Activated naive CD8-positive, alpha-beta T cell (primary cell): ENCODE measurements around the gene GPC6.

Experiments
- H3K27ac Mint-ChIP-seq: one replicate; pipeline ENCODE4 v1.8.0; 2021; ENCODE audit warnings: mixed read lengths
- H3K27me3 Mint-ChIP-seq: one replicate; pipeline ENCODE4 v1.8.0; 2021; ENCODE audit warnings: mixed read lengths
- H3K36me3 Mint-ChIP-seq: one replicate; pipeline ENCODE4 v1.8.0; 2021; ENCODE audit warnings: mixed read lengths
- H3K4me1 Mint-ChIP-seq: one replicate; pipeline ENCODE4 v1.8.0; 2021; ENCODE audit warnings: low read depth, mixed read lengths
- H3K4me3 Mint-ChIP-seq: one replicate; pipeline ENCODE4 v1.8.0; 2021; ENCODE audit warnings: mild to moderate bottlenecking, mixed read lengths
- H3K9me3 Mint-ChIP-seq: one replicate; pipeline ENCODE4 v1.8.0; 2021; ENCODE audit warnings: low read depth, mixed read lengths

Gene GPC6

DNA sequence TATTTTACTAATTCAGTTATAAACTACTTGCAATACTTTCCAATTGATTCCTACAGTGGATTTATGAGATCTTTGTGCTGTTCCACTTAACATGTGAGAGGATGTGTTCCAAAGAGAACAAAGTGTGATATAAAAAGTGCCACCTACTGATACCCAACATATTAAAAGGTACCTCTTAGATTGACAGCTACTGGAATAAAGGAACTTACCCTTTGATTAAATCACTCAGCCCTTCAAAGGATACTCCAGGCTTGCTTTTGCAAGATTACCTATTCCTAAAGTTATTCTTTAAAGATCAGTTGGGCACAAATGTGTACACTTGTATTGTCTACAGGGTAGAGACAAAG, 1187.0 kb downstream of the GPC6 start:
- H3K27me3 Mint-ChIP-seq: peaks cover 1% of the 10 kb centered on the region
- peaks cover 9% of the 10 kb centered on the region for H3K9me3 Mint-ChIP-seq
- peaks cover 38% of the 10 kb centered on the region for H3K4me1 Mint-ChIP-seq
- peaks cover 14% of the 10 kb centered on the region for H3K36me3 Mint-ChIP-seq
- no peak overlapping the region for H3K4me3 Mint-ChIP-seq
- H3K27ac Mint-ChIP-seq: peak overlapping the region; percentile 34

DNA sequence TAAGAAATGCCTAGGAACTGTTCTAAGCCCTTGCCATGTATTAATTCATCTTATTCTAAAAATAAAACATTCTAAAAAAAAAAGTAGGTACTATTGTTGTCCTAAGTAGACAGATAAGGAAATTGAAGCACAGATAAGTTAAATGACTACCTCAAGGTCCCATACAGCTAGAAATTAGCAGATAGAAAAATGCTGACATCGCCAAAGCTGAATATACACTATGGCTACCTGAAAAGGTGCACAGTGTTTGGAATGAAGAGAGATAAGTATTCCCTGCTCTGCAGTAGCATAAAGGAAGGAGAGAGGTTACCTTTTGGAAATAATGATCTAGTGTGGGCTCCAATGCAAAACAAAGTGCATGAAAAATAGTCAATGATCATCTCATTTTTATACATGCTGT, 1187.5 kb downstream of the GPC6 start:
- Mint-ChIP-seq H3K27ac (no peak overlapping the region), H3K27me3 (peaks cover 1% of the 10 kb centered on the region), H3K4me1 (peaks cover 44% of the 10 kb centered on the region), H3K9me3 (peaks cover 9% of the 10 kb centered on the region), H3K36me3 (peaks cover 14% of the 10 kb centered on the region), H3K4me3 (no peak overlapping the region)

DNA sequence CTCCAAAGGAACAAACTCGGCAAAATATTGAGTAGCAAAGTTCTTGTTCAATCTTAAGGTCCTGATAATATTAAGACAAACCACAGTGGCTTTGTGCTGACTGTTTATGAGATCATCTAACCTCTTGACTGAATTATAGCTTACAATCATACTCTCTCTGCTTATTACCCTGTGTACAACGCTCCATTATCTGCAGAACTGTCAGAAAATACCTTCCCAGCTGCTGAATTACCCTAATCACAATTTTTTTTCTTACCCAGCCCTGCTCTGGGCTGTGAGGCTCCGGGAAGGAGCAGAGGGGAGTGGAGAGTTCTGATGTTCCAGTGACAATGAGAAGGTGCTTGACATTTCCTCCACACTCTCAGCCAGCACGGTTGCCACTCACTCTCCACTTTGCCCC, 1188.1 kb downstream of the GPC6 start:
- H3K27ac Mint-ChIP-seq: no peak overlapping the region
- no peak overlapping the region for H3K4me3 Mint-ChIP-seq
- peaks cover 48% of the 10 kb centered on the region for H3K4me1 Mint-ChIP-seq
- peaks cover 1% of the 10 kb centered on the region for H3K27me3 Mint-ChIP-seq
- peaks cover 9% of the 10 kb centered on the region for H3K9me3 Mint-ChIP-seq
- peaks cover 14% of the 10 kb centered on the region for H3K36me3 Mint-ChIP-seq

DNA sequence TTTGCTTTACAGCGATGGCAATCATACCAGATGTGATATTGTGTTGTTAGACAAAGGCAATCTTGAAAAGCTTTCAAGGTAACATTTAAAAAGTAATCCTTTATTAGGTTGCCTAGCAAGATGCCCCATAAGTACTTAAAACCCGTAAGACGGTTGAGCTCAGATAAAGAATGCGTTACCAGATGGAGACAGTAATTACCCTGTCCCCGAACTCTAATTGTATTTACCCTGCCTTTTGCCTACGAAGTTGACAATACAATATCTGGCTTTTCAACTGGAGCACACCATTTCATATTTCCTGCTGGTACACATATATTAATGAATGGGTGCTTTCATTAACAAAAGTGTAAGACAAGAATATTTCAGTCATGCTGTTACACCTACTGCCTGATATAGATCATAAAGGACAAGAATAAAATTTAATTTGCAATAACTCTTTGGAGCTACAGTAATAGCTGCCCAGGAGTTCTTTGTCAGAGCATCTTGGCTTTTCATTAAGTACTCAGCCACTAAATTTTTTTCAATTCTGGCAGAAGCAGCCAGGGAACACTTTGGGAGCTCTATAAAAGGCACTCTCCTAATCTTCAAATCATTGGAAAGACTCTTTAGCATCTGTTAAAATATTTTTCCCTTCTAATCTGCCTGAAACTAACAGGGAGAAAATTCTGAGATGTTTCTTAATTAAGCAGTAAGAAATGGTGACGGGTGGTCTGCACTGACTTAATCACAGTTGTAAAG, 1189.1 kb downstream of the GPC6 start:
- Mint-ChIP-seq H3K4me3 (no peak overlapping the region), H3K27ac (peak overlapping the region; percentile 84), H3K9me3 (peaks cover 15% of the 10 kb centered on the region), H3K27me3 (no peaks in the 10 kb centered on the region), H3K36me3 (peaks cover 18% of the 10 kb centered on the region), H3K4me1 (peaks cover 58% of the 10 kb centered on the region)

DNA sequence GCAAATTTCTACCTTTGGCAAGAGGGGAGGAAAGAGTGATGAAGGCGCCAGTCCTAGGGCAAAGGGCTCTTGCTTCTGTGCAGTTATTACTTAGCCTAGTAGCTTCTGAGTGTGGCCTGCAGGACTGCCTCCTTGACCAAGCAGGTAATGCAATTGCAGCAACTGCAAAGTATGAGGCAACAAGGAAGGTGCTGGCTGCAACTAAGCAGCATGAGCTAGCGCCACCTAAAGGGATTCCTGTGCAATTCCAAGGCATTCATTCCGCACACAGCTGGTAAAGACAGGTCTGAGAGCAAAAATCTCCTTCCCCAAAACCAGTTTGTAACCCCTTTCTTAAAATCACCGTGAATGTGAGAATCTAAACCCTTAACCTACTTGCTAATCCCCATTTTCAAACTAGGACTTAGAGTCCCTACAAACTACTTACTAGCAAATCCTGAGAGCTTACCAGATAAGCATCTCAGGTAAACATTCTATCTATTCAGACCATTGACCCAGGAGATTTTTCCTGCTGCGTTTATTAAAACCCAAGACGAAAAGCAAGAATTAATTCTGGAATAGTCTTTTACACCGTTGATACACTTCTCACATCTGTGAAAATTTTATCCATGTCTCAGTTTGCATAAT, 1190.0 kb downstream of the GPC6 start:
- Mint-ChIP-seq H3K27ac (peak overlapping the region; percentile 96), H3K36me3 (peaks cover 18% of the 10 kb centered on the region), H3K4me1 (peaks cover 60% of the 10 kb centered on the region), H3K9me3 (peaks cover 15% of the 10 kb centered on the region), H3K4me3 (no peak overlapping the region), H3K27me3 (no peaks in the 10 kb centered on the region)

DNA sequence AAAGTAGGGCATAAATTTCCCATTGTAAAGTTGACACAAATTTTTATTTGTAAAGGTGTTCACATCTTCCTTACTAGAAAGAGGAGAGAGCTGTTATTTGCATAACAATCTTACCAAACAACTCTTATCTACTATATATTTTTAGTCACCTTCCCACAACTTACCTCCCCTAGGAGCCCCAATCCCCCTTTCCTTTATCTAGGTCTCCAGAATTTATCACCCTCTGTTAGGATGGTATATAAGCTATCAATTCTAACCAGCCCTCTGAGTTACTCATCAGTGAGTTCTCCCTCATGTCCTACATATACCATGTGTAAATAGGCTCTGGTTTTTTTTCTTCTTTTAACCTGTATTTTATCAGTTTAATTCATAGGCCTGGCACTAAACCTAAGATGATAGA, 1190.7 kb downstream of the GPC6 start:
- peaks cover 15% of the 10 kb centered on the region for H3K9me3 Mint-ChIP-seq
- peak overlapping the region; percentile 24 for H3K4me3 Mint-ChIP-seq
- no peaks in the 10 kb centered on the region for H3K27me3 Mint-ChIP-seq
- peaks cover 56% of the 10 kb centered on the region for H3K4me1 Mint-ChIP-seq
- peaks cover 18% of the 10 kb centered on the region for H3K36me3 Mint-ChIP-seq
- peak overlapping the region; percentile 96 for H3K27ac Mint-ChIP-seq

DNA sequence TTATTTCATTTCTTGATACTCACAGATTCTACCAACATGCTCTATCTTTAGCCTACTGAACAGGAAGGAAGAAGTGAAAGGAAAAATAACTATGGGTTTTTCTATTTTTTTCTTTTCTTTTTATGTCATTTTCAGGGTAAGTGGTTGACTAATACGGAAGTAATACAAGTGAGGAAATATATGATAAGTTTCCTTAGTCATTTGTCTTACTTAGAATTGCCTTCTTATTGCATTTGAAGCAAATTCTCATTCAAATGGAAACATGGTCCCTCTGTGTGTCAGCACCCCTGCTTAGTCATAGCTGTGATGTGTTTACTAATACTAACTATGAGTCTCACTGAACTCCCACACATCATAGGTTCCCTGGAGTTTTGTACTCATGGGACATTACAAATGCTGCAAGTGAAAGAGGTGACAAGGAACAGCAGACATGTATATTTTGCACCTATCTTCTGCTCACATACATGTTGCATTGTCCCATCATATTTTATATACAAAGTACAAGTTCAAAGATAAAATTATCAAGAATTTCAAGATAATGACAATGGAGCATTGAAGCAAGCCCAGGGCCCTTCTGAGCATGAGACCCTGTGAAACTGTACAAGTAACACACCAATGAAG, 1192.8 kb downstream of the GPC6 start:
- H3K36me3 Mint-ChIP-seq: peaks cover 18% of the 10 kb centered on the region
- peak overlapping the region; percentile 81 for H3K4me3 Mint-ChIP-seq
- peaks cover 45% of the 10 kb centered on the region for H3K4me1 Mint-ChIP-seq
- H3K9me3 Mint-ChIP-seq: peaks cover 15% of the 10 kb centered on the region
- no peaks in the 10 kb centered on the region for H3K27me3 Mint-ChIP-seq
- peak overlapping the region; percentile 98 for H3K27ac Mint-ChIP-seq

DNA sequence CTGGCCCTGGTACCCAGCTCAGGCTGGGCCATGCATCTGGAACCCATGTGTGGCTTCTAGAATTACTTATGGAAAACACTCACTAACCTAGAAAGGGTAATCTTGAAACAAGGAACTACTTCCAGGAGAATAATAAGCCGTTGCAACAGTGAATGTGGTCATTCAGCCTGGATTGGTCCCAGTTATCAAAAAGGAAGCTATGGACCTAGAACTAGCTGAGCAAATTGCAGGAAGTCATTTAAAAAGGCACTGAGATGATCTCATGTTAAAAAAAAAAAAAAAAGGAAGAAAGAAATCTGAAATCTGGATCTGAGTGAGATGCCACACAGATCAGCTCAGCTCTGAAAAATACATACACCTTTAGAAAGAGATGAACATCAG, 1193.3 kb downstream of the GPC6 start:
- Mint-ChIP-seq H3K4me1 (peaks cover 45% of the 10 kb centered on the region), H3K36me3 (peaks cover 18% of the 10 kb centered on the region), H3K27ac (peak overlapping the region; percentile 98), H3K4me3 (peak overlapping the region; percentile 53), H3K27me3 (no peaks in the 10 kb centered on the region), H3K9me3 (peaks cover 15% of the 10 kb centered on the region)

DNA sequence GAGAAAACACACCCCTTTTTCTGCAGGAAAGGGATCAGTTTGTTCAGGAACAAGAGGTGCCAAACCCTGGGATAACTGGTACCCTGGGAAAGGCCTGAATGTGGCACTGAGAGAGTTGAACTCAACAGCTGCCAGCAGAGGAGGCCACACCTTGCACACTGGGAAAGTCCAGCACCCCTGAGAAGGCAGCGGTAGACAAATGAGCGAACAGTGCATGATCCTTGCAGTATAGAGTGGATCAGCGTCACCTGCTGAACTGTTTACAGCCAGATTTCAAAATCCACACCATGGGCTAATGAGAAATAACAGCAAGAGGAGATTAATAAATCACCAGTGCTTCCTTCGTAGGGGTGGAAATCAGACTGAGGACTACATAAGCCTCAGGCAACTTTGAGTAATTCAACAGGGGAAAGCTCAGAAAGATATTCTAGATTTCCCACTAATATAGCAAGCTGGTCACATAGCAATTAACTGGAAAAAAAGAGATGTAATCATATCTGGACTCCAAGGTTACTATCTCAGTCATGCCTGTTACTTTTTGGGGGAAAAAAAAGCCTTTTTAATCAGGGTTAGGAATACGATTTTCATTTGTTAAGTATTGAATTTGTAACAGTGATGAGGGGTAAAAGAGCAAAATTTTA, 1200.8 kb downstream of the GPC6 start:
- no peaks in the 10 kb centered on the region for H3K9me3 Mint-ChIP-seq
- H3K27me3 Mint-ChIP-seq: no peaks in the 10 kb centered on the region
- no peak overlapping the region for H3K27ac Mint-ChIP-seq
- no peaks in the 10 kb centered on the region for H3K36me3 Mint-ChIP-seq
- H3K4me3 Mint-ChIP-seq: no peak overlapping the region
- peaks cover 19% of the 10 kb centered on the region for H3K4me1 Mint-ChIP-seq

DNA sequence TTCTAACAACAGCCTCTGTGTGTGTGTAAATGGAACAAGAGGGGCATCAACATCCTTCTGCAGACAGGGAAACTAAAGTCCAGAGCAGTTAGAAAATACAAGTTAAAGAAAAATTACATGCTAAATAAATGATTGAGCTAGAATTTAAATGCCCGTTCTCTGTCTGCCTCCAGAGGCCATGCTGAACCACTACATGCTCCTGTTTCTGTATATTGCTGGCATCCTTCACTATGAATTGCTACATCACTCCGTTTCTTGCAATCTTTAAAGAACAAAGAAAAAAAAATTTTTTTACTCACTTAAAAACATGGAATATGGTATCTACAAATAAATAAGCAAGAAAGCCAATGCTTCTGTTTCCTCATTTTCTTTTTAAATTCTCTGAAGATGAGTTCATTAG, 1205.0 kb downstream of the GPC6 start:
- peak overlapping the region; percentile 88 for H3K27ac Mint-ChIP-seq
- no peaks in the 10 kb centered on the region for H3K9me3 Mint-ChIP-seq
- no peak overlapping the region for H3K4me3 Mint-ChIP-seq
- no peaks in the 10 kb centered on the region for H3K36me3 Mint-ChIP-seq
- H3K4me1 Mint-ChIP-seq: peaks cover 38% of the 10 kb centered on the region
- no peaks in the 10 kb centered on the region for H3K27me3 Mint-ChIP-seq

DNA sequence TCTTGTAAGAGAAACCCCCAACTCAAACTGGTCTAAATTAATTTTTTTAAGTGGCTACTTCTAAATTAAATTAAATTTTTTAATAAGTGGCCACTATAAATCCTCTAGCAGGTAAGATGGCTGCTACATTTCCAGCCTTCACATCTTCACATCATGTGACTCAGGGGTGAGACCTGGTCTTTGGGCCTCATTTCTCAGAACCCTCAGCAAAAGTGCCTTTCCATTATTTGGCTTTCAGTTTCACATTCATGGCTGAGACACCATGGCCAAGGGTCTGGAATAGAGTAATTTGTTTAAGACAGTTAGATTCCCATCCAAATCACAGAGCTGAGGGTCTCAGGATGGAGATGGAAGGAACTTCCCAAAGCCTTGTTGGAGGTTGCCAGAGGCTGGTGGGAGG, 1205.4 kb downstream of the GPC6 start:
- Mint-ChIP-seq H3K27ac (peak overlapping the region; percentile 88), H3K9me3 (no peaks in the 10 kb centered on the region), H3K27me3 (no peaks in the 10 kb centered on the region), H3K4me3 (peak overlapping the region; percentile 14), H3K36me3 (no peaks in the 10 kb centered on the region), H3K4me1 (peaks cover 38% of the 10 kb centered on the region)

DNA sequence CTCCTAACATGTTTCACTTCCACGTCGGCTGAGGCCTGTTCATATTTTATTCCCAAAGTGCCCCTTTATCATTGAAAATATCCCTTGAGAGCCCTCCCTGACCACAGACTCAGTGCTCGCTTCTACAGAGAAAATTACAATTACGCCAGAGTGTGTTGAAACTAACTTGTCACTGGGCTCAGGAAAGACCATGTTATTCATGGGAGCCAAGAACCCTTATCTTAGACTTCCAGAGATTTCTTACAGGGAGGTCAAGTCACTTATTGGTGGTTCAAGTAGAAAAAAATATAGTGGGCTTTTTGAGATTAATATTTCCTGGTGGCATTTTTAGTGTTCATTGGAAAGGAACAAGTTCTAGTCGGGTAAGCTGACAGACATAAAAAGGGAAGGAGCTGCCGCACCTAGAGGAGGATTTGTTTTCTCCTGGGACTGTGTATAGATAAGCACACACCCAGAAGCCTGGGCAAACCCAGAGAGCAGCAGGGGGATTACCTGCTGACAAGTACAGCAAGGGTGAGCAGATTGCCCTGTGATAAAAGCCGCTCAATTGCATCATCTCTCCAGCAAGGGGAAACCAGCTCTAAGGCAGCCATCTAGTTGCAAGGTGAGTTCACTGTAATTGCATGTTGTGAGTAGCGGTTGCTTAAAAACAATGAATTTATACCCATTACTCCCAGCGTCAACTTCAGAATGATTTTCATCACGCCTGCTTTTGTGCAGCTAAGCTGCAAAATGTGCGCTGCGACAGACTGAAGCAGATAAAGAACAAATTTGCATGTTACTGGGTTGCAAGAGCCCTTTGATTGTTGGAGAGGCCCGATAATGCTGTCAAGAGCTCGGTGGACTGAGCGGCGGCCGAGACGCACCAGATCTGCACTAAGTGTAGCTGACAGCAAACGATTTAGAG, 1206.7 kb downstream of the GPC6 start:
- Mint-ChIP-seq H3K27me3 (no peaks in the 10 kb centered on the region), H3K9me3 (no peaks in the 10 kb centered on the region), H3K4me3 (no peak overlapping the region), H3K36me3 (no peaks in the 10 kb centered on the region), H3K27ac (peak overlapping the region; percentile 46), H3K4me1 (peaks cover 38% of the 10 kb centered on the region)

DNA sequence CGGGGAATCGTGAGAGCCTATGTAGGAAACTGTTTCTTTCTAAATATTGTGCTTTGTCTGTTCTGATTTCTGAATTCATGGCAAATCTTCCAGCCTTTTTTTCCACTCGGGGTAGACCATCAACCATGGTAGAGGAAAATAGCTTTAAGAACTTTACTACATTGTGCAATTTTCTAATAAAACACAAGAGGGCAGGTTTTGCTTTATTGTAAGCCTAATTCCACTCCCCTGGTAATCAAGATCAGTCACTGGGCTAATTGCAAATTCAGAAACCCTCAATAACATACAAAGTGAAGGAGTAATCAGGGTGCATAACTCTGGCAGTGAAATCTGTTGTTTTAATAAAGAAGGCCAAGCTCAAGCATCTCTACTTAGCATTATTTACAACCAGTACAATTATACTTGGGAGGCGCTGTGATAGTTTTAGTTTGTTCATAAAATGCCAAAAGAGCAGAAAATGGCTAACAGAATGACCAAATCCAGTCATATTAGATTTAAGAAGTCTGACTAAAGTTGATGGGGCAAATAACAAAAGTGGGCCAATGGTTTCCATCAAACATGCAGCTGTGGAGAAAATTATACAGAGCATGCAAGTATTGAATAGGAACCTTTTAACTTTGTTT, 1209.1 kb downstream of the GPC6 start:
- Mint-ChIP-seq H3K4me1 (peaks cover 38% of the 10 kb centered on the region), H3K27ac (no peak overlapping the region), H3K27me3 (no peaks in the 10 kb centered on the region), H3K9me3 (no peaks in the 10 kb centered on the region), H3K4me3 (no peak overlapping the region), H3K36me3 (no peaks in the 10 kb centered on the region)

DNA sequence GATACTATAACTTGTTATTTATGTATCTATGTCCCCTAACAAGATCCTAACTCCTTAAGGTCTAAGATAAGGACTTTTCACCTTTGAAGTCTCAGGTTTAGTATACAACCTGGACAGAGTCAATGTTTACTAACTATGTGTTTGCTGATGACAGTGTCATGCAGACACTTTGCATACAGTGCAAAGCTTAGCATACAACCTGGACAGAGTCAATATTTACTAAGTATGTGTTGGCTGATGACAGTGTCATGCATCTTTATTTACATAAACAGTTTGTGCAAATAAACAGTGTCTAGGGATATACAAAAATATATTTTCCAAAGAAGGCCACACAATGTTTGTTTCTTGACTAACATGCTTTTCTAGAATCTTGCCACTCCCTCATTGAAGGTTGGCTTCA, 1218.2 kb downstream of the GPC6 start:
- no peaks in the 10 kb centered on the region for H3K4me1 Mint-ChIP-seq
- no peaks in the 10 kb centered on the region for H3K9me3 Mint-ChIP-seq
- no peaks in the 10 kb centered on the region for H3K27me3 Mint-ChIP-seq
- H3K36me3 Mint-ChIP-seq: peaks cover 5% of the 10 kb centered on the region
- no peak overlapping the region for H3K4me3 Mint-ChIP-seq
- H3K27ac Mint-ChIP-seq: no peak overlapping the region
